Mammary epithelial cell (primary cell): Measurements from ENCODE around the gene RANBP2.

Experiments used
- EZH2 ChIP-seq: IDR thresholded peaks from 2 replicates; pipeline ENCODE4 v1.6.1; 2012; ENCODE audit warnings: low read length, inconsistent platforms, borderline replicate concordance
- TF ChIP-seq, protein P1 (sequence below), 2 donors: IDR thresholded peaks in 1 of 2; conservative IDR thresholded peaks in 1 of 2; 2 replicates each; pipeline ENCODE4 v1.5.1; 2011 to 2012; ENCODE audit warnings: inconsistent platforms in 2 of 2, low read length in 2 of 2, mild to moderate bottlenecking in 2 of 2, control low read depth in 1 of 2, low read depth in 1 of 2; ENCODE audit not compliant: insufficient read depth in 1 of 2; ENCODE audit errors: extremely low read depth in 1 of 2

GRCh38 chr2:108776475-108776874, 57.2 kb downstream of the RANBP2 start:
- TF ChIP-seq, protein P1, sequence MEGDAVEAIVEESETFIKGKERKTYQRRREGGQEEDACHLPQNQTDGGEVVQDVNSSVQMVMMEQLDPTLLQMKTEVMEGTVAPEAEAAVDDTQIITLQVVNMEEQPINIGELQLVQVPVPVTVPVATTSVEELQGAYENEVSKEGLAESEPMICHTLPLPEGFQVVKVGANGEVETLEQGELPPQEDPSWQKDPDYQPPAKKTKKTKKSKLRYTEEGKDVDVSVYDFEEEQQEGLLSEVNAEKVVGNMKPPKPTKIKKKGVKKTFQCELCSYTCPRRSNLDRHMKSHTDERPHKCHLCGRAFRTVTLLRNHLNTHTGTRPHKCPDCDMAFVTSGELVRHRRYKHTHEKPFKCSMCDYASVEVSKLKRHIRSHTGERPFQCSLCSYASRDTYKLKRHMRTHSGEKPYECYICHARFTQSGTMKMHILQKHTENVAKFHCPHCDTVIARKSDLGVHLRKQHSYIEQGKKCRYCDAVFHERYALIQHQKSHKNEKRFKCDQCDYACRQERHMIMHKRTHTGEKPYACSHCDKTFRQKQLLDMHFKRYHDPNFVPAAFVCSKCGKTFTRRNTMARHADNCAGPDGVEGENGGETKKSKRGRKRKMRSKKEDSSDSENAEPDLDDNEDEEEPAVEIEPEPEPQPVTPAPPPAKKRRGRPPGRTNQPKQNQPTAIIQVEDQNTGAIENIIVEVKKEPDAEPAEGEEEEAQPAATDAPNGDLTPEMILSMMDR (conservative IDR thresholded peaks at IDR 0.05 in 1 of 2, IDR thresholded peaks at IDR 0.05 in 1 of 2; ENCODE audit: extremely low read depth in 1 of 2, insufficient read depth in 1 of 2, low read depth in 1 of 2, low read length in 2 of 2), result no peak
- no peak for TF ChIP-seq EZH2
